Smooth muscle cell of the coronary artery (primary cell): Measurements from ENCODE around the gene DNAH5. TPM values are rescaled to one million over a fixed set of nuclear protein-coding genes. Genes with fewer than 3 reads are reported as not detected.

Source experiments
- total RNA-seq: library from RNA; depleted of rRNA; stranded (reverse); fragments of >200 nt; gene quantifications from 2 replicates; pipeline ENCODE4 v1.2.3, GENCODE V29; 2014; ENCODE audit warnings: low replicate concordance

Gene DNAH5, protein sequence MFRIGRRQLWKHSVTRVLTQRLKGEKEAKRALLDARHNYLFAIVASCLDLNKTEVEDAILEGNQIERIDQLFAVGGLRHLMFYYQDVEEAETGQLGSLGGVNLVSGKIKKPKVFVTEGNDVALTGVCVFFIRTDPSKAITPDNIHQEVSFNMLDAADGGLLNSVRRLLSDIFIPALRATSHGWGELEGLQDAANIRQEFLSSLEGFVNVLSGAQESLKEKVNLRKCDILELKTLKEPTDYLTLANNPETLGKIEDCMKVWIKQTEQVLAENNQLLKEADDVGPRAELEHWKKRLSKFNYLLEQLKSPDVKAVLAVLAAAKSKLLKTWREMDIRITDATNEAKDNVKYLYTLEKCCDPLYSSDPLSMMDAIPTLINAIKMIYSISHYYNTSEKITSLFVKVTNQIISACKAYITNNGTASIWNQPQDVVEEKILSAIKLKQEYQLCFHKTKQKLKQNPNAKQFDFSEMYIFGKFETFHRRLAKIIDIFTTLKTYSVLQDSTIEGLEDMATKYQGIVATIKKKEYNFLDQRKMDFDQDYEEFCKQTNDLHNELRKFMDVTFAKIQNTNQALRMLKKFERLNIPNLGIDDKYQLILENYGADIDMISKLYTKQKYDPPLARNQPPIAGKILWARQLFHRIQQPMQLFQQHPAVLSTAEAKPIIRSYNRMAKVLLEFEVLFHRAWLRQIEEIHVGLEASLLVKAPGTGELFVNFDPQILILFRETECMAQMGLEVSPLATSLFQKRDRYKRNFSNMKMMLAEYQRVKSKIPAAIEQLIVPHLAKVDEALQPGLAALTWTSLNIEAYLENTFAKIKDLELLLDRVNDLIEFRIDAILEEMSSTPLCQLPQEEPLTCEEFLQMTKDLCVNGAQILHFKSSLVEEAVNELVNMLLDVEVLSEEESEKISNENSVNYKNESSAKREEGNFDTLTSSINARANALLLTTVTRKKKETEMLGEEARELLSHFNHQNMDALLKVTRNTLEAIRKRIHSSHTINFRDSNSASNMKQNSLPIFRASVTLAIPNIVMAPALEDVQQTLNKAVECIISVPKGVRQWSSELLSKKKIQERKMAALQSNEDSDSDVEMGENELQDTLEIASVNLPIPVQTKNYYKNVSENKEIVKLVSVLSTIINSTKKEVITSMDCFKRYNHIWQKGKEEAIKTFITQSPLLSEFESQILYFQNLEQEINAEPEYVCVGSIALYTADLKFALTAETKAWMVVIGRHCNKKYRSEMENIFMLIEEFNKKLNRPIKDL (N-terminal part only)
- total RNA-seq, result 0.12 and 0.15 TPM in 2 replicates

DNA sequence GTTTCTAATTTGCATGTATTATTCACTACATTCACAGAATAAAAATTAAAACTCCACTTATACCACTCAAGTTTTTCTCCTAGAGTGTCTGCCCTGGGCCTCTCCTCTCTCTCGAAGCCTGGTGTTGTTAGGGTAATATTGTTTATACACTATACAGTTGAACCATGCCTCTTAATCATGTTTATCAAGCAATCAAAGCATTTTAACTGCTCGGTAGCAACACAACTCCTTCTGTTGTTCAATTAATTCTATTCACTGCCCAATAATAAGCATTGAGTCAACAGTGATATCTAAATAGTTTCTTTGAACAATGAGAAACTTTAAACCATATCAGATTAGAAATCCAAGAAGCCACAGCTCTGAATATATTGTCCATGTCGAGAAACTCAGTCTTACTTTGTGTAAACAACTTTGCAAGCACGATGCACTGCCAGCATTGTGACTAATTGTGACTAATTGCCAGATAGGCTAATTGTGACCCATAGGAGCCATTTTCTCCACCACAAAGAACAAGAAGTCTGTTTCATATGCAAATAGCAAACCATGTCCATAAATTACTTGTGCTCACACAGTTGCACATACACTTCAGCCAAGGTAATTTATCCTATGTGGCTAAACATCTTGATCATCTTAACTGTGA lies at the start of gene DNAH5:
Gene DNAH5, minus strand, starts transcription at position 129 of the 640 bp plus-strand sequence. CDS start 250 bp downstream, outside the sequence.

Other genes starting within 250 kb of the DNAH5 start
- 156 and 199 TPM in 2 replicates for gene TRIO, start 198.7 kb upstream of the DNAH5 start, total RNA-seq